Uterus (tissue), 4 donors: Measurements from ENCODE around the gene SCGB1C2. TPM values are rescaled to one million over a fixed set of nuclear protein-coding genes. Genes with fewer than 3 reads are reported as not detected.

Experiments
- DNase-seq, 2 donors: peaks; one replicate each; pipeline ENCODE4 v3.0.0-alpha.2; 2019 to 2020
- H3K27ac ChIP-seq, 2 donors: fragments of 200-600 bp; sonication (generic); 1 replicate in 1 of 2; 2 replicates in 1 of 2; pipeline ENCODE4 v1.5.1; 2016 to 2018
- H3K27me3 ChIP-seq, 2 donors: fragments of 200-600 bp; sonication (generic); one replicate each; pipeline ENCODE4 v1.5.1; 2018 to 2019; ENCODE audit warnings: control low read depth in 1 of 2
- H3K36me3 ChIP-seq, 2 donors: fragments of 200-600 bp; sonication (generic); one replicate each; pipeline ENCODE4 v1.5.1; 2019; ENCODE audit warnings: control low read depth in 1 of 2
- H3K4me1 ChIP-seq, 2 donors: fragments of 200-600 bp; sonication (generic); one replicate each; pipeline ENCODE4 v1.5.1; 2018 to 2019; ENCODE audit warnings: control low read depth in 1 of 2
- H3K4me3 ChIP-seq, 2 donors: fragments of 200-600 bp; sonication (generic); 1 replicate in 1 of 2; 2 replicates in 1 of 2; pipeline ENCODE4 v1.5.1; 2018 to 2019; ENCODE audit warnings: mild to moderate bottlenecking in 1 of 2
- H3K9me3 ChIP-seq, 2 donors: fragments of 200-600 bp; sonication (generic); one replicate each; pipeline ENCODE4 v1.5.1; 2019; ENCODE audit warnings: control low read depth in 1 of 2
- CTCF ChIP-seq, 4 experiments: fragments of 200-600 bp in 2 of 4; fragments of 450-650 bp in 2 of 4; sonication (generic) in 2 of 4; IDR thresholded peaks; one replicate each; pipeline ENCODE4 v1.5.1; 2016 to 2019; ENCODE audit warnings: antibody characterized with exemption in 4 of 4, mild to moderate bottlenecking in 2 of 4, moderate library complexity in 1 of 4
- POLR2A ChIP-seq, 2 donors: fragments of 450-650 bp; IDR thresholded peaks; one replicate each; pipeline ENCODE4 v1.6.1; 2016; ENCODE audit warnings: antibody characterized with exemption in 2 of 2, mild to moderate bottlenecking in 1 of 2, moderate library complexity in 1 of 2
- intact Hi-C: fragments of 100-400 bp; cut with DNase I; formaldehyde crosslinking; loops from one replicate; pipeline ENCODE4 v1.15.1; 2023; ENCODE audit warnings: low total_unique reads
- total RNA-seq, 4 donors: library from RNA; depleted of rRNA in 3 of 4; stranded (reverse); fragments of >200 nt in 3 of 4; gene quantifications; one replicate each; pipeline versions ENCODE4 v1.1.0 to v1.2.4, GENCODE V29; 2014 to 2023
- donor health status: DM: yes; HTN: yes; CAD: no.

SCGB1C2 gene
- total RNA-seq, 4 donors from 2014 or later: not detected

- H3K9me3 ChIP-seq: no peaks in the 10 kb centered on the region
- peaks cover 0 to 12% of the 10 kb centered on the region in 2 donors for H3K4me1 ChIP-seq
- no peak for DNase-seq
- H3K27me3 ChIP-seq: peaks cover 0 to 5% of the 10 kb centered on the region in 2 donors
- H3K27ac ChIP-seq: no peak overlapping the region
- intact Hi-C loops: no loop called here
- TF ChIP-seq POLR2A (IDR thresholded peaks at IDR 0.05) (no peak), CTCF (IDR thresholded peaks at IDR 0.05) (no peak)
- no peaks in the 10 kb centered on the region for H3K36me3 ChIP-seq
- no peak overlapping the region for H3K4me3 ChIP-seq
Measured at GRCh38 chr17:177762-178161, 40.4 kb downstream of the SCGB1C2 start.

GRCh38 chr17:178292-179065, 41.1 kb downstream of the SCGB1C2 start:
- H3K27me3 ChIP-seq: peaks cover 0 to 5% of the 10 kb centered on the region in 2 donors

GRCh38 chr17:179066-179432, 41.7 kb downstream of the SCGB1C2 start:
- intact Hi-C loops: no loop called here
- peak overlapping the region; percentile 67 to 71 for H3K27ac ChIP-seq
- TF ChIP-seq CTCF (IDR thresholded peaks at IDR 0.05): no peak
- TF ChIP-seq POLR2A (IDR thresholded peaks at IDR 0.05): no peak
- peaks cover 0 to 12% of the 10 kb centered on the region in 2 donors for H3K4me1 ChIP-seq
- no peaks in the 10 kb centered on the region for H3K36me3 ChIP-seq
- H3K27me3 ChIP-seq: peaks cover 0 to 5% of the 10 kb centered on the region in 2 donors
- no peak overlapping the region for H3K4me3 ChIP-seq
- H3K9me3 ChIP-seq: no peaks in the 10 kb centered on the region
- DNase-seq: no peak

More at GRCh38 chr17:178292-179065, 41.1 kb downstream of the SCGB1C2 start:
- no peak overlapping the region for H3K4me3 ChIP-seq
- H3K27ac ChIP-seq: peak overlapping the region in 1 of 2 donors; percentile 71
- H3K36me3 ChIP-seq: no peaks in the 10 kb centered on the region
- peaks cover 0 to 12% of the 10 kb centered on the region in 2 donors for H3K4me1 ChIP-seq
- no peaks in the 10 kb centered on the region for H3K9me3 ChIP-seq
- TF ChIP-seq CTCF (IDR thresholded peaks at IDR 0.05) (no peak), POLR2A (IDR thresholded peaks at IDR 0.05) (no peak)
- intact Hi-C loops: no loop called here
- DNase-seq: no peak

GRCh38 chr17:179781-180380, 42.5 kb downstream of the SCGB1C2 start:
- TF ChIP-seq POLR2A (IDR thresholded peaks at IDR 0.05) (no peak), CTCF (IDR thresholded peaks at IDR 0.05) (no peak)
- Histone ChIP-seq H3K9me3 (no peaks in the 10 kb centered on the region), H3K27ac (peak overlapping the region; percentile 67 to 71), H3K36me3 (no peaks in the 10 kb centered on the region), H3K4me1 (peaks cover 0 to 12% of the 10 kb centered on the region in 2 donors), H3K27me3 (peaks cover 0 to 5% of the 10 kb centered on the region in 2 donors), H3K4me3 (peak overlapping the region; percentile 18 to 28)
- DNase-seq: no peak
- intact Hi-C loops: no loop called here
